ENCODE data around the gene CASP3.

- TF ChIP-seq SRF (IDR thresholded peaks at IDR 0.05; ENCODE audit: low read depth) (no peak), EZH2 (IDR thresholded peaks at IDR 0.05) (no peak), CTCF (IDR thresholded peaks at IDR 0.05 in 2 of 3, conservative IDR thresholded peaks at IDR 0.05 in 1 of 3; ENCODE audit: borderline replicate concordance in 1 of 3, insufficient read depth in 1 of 3, low read depth in 2 of 3, low read length in 2 of 3) (no peak), SIN3A (IDR thresholded peaks at IDR 0.05; ENCODE audit: low read depth) (no peak), EZH2phosphoT487 (IDR thresholded peaks at IDR 0.05; ENCODE audit: borderline replicate concordance) (no peak), ZBTB33 (IDR thresholded peaks at IDR 0.05; ENCODE audit: extremely low read depth, insufficient replicate concordance, low read length) (no peak), POLR2A (IDR thresholded peaks at IDR 0.05; ENCODE audit: borderline replicate concordance, extremely low read depth, insufficient read depth, insufficient read length) (no peak)
Observed at GRCh38 chr4:184587221-184587620, 62.0 kb downstream of the CASP3 start.

Measured in HCT116 (cell line).